HL-60 (cell line): ENCODE data around the gene INTS7.

ENCODE experiments used
- CTCF ChIP-seq: IDR thresholded peaks from one replicate; pipeline ENCODE4 v1.5.1; 2011; ENCODE audit warnings: low read length, control low read depth, inconsistent platforms; ENCODE audit not compliant: insufficient read depth
- GABPA ChIP-seq: IDR thresholded peaks from 2 replicates; pipeline ENCODE4 v1.6.1; 2012; ENCODE audit warnings: low read depth
- POLR2AphosphoS5 ChIP-seq: IDR thresholded peaks from 2 replicates; pipeline ENCODE4 v1.6.1; 2012; ENCODE audit warnings: low read depth
- REST ChIP-seq: IDR thresholded peaks from 2 replicates; pipeline ENCODE4 v1.6.1; 2012; ENCODE audit warnings: low read depth; ENCODE audit not compliant: insufficient replicate concordance

GRCh38 chr1:211967704-211968103 is 67.7 kb downstream of the INTS7 start:
- TF ChIP-seq CTCF (no peak), POLR2AphosphoS5 (no peak), REST (no peak), GABPA (no peak)
